HCT116 (cell line): ENCODE results near the gene PAQR4.

Experiments
- ATF3 ChIP-seq: IDR thresholded peaks from 2 replicates; pipeline ENCODE4 v1.6.1; 2012
- CEBPB ChIP-seq: IDR thresholded peaks from 2 replicates; pipeline ENCODE4 v1.6.1; 2012; ENCODE audit warnings: low read depth
- CTCF ChIP-seq, 3 experiments: fragments of 200-600 bp in 1 of 3; sonication (generic) in 1 of 3; IDR thresholded peaks in 2 of 3; conservative IDR thresholded peaks in 1 of 3; 2 replicates each; pipeline ENCODE4 v1.5.1; 2012 to 2017; ENCODE audit warnings: low read depth in 2 of 3, low read length in 2 of 3, antibody characterized with exemption in 1 of 3, borderline replicate concordance in 1 of 3, control low read depth in 1 of 3, mild to moderate bottlenecking in 1 of 3, mixed read lengths in 1 of 3, mixed run types in 1 of 3, moderate library complexity in 1 of 3; ENCODE audit not compliant: insufficient read depth in 1 of 3
- POLR2AphosphoS5 ChIP-seq: IDR thresholded peaks from 2 replicates; pipeline ENCODE4 v1.6.1; 2011; ENCODE audit warnings: mild to moderate bottlenecking, low read depth, low read length, moderate library complexity
- RAD21 ChIP-seq: IDR thresholded peaks from 2 replicates; pipeline ENCODE4 v1.6.1; 2012; ENCODE audit warnings: low read depth, mild to moderate bottlenecking
- ZFX ChIP-seq: fragments of 450-650 bp; IDR thresholded peaks from 2 replicates; pipeline ENCODE4 v1.6.1; 2017

GRCh38 chr16:2956579-2956956 lies 12.6 kb upstream of the PAQR4 start:
- TF ChIP-seq CTCF (IDR thresholded peaks at IDR 0.05 in 2 of 3, conservative IDR thresholded peaks at IDR 0.05 in 1 of 3; ENCODE audit: borderline replicate concordance in 1 of 3, insufficient read depth in 1 of 3, low read depth in 2 of 3, low read length in 2 of 3): no peak
- no peak for TF ChIP-seq RAD21
- TF ChIP-seq ATF3: no peak
- TF ChIP-seq CEBPB: no peak
- no peak for TF ChIP-seq POLR2AphosphoS5
- no peak for TF ChIP-seq ZFX
